ENCODE data around the gene AUH.

DNA sequence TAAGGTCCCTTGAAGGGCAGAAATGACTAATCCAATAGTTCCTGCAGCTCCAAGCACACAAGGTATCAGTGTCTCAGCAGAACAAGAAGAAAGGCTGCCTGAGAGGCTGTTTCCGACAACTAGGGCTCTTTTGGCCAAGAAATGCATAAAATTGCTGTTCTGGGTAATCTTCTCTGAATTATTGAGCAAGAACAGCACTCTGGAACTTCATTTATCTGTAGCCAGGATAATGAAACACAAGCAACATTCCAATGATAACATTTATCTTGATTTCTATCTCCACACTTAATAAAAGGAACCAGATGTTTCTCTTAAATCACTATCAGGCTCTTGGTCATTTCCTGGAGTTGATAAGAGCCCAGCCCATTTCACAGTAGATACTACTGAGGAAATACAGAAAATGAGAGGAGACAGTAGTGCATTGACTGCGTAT lies 17.0 kb upstream of the AUH start:
- TF ChIP-seq POLR2AphosphoS5 (IDR thresholded peaks at IDR 0.05; ENCODE audit: borderline replicate concordance, low read depth, low read length) (no peak), EZH2 (IDR thresholded peaks at IDR 0.05) (no peak), FOXP2 (optimal IDR thresholded peaks at IDR 0.05; ENCODE audit: control extremely low read depth, extremely low read length, insufficient read depth) (no peak)
